Body of pancreas (tissue), 4 donors: ENCODE measurements around the gene ATP8B4. TPM values are rescaled to one million over a fixed set of nuclear protein-coding genes. Genes with fewer than 3 reads are reported as not detected.

Experiments
- ATAC-seq: fragments of 150-250 bp; one replicate; pipeline ENCODE4 v1.9.1; 2016
- DNase-seq, 4 donors: peaks; one replicate each; pipeline ENCODE4 v3.0.0-alpha.2; 2019
- H3K27ac ChIP-seq, 4 donors: fragments of 200-600 bp; sonication (generic); 1 replicate in 3 of 4; 2 replicates in 1 of 4; pipeline versions ENCODE4 v1.5.1 to v1.6.1; 2016 to 2019; ENCODE audit warnings: mild to moderate bottlenecking in 1 of 4, mixed read lengths in 1 of 4, moderate library complexity in 1 of 4
- H3K27me3 ChIP-seq, 2 donors: fragments of 200-600 bp; sonication (generic); one replicate each; pipeline ENCODE4 v1.6.0; 2016; ENCODE audit warnings: mild to moderate bottlenecking in 1 of 2
- H3K36me3 ChIP-seq, 2 donors: fragments of 200-600 bp; sonication (generic); replicated peaks in 1 of 2; 2 replicates each; pipeline ENCODE4 v1.5.1; 2016; ENCODE audit warnings: low read depth in 2 of 2; ENCODE audit not compliant: insufficient read depth in 1 of 2
- H3K4me1 ChIP-seq: fragments of 200-600 bp; sonication (generic); one replicate; pipeline ENCODE4 v1.6.0; 2016
- H3K4me3 ChIP-seq, 2 donors: fragments of 200-600 bp; sonication (generic); 1 replicate in 1 of 2; 2 replicates in 1 of 2; pipeline ENCODE4 v1.5.1; 2016 to 2019
- H3K9me3 ChIP-seq, 3 donors: fragments of 200-600 bp; sonication (generic); 1 replicate in 2 of 3; 2 replicates in 1 of 3; pipeline ENCODE4 v1.5.1; 2016
- CTCF ChIP-seq, 7 experiments: fragments of 450-650 bp in 4 of 7; fragments of 200-600 bp in 3 of 7; sonication (generic) in 3 of 7; IDR thresholded peaks; one replicate each; pipeline ENCODE4 v1.5.1; 2016 to 2019; ENCODE audit warnings: antibody characterized with exemption in 7 of 7
- POLR2A ChIP-seq, 3 donors: fragments of 450-650 bp; IDR thresholded peaks; one replicate each; pipeline ENCODE4 v1.6.1; 2016; ENCODE audit warnings: antibody characterized with exemption in 3 of 3, mild to moderate bottlenecking in 2 of 3
- WGBS, 2 donors: methylation state at CpG; one replicate each; pipeline ENCODE4 v1.1.5; 2017; 5-methylcytosine and 5-hydroxymethylcytosine counted together
- intact Hi-C: fragments of 100-400 bp; cut with DNase I; formaldehyde crosslinking; loops from one replicate; pipeline ENCODE4 v1.15.1; 2023
- total RNA-seq, 2 donors: library from RNA; depleted of rRNA; stranded (reverse); fragments of >200 nt; gene quantifications; one replicate each; pipeline ENCODE4 v1.1.0, GENCODE V29; 2016

ATP8B4 gene
- total RNA-seq, 2 donors from 2014 or later, result 3.1 to 6.6 TPM

DNA sequence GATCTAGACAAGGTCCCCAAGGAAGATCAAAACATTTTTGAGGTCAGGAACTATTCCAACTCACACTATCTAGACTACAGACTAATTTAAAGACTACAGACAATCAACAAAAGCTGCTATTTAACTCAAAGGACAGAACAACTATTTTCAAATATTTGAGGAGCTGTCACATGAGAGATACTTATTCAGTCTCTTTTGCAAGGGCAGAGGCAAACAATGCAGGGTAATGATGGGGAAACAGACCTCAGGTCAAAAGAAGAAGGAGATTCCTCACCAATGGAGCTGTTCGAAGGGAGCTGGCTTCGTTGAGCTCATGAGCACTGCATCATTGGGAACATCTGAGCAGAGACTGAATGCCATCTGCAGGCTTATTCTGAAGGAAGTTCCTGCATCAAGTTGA is 266.3 kb downstream of the ATP8B4 start:
- H3K27ac ChIP-seq, result no peak overlapping the region
- DNase-seq, result no peak
- no peaks in the 10 kb centered on the region for H3K36me3 ChIP-seq
- WGBS, 2 donors, result 29 to 55% methylated on average over 2 of the region's 2 CpGs
- intact Hi-C loops, result no loop called here
- no peak overlapping the region for H3K4me3 ChIP-seq
- no peaks in the 10 kb centered on the region for H3K4me1 ChIP-seq
- no peak for TF ChIP-seq CTCF (IDR thresholded peaks at IDR 0.05)
- no peak for TF ChIP-seq POLR2A (IDR thresholded peaks at IDR 0.05)
- H3K27me3 ChIP-seq, result no peaks in the 10 kb centered on the region
- H3K9me3 ChIP-seq, result peaks cover 0 to 8% (median 0%) of the 10 kb centered on the region in 3 donors
- ATAC-seq, result no peak

- H3K36me3 ChIP-seq, result no peaks in the 10 kb centered on the region
- WGBS, 2 donors, result 57 to 70% methylated on average over 2 of the region's 2 CpGs
- TF ChIP-seq CTCF (IDR thresholded peaks at IDR 0.05), result no peak
- TF ChIP-seq POLR2A (IDR thresholded peaks at IDR 0.05), result no peak
- DNase-seq (no peak), ATAC-seq (no peak)
- intact Hi-C loops, result no loop called here
- peaks cover 0 to 8% (median 0%) of the 10 kb centered on the region in 3 donors for H3K9me3 ChIP-seq
- no peak overlapping the region for H3K4me3 ChIP-seq
- H3K4me1 ChIP-seq, result no peaks in the 10 kb centered on the region
- H3K27me3 ChIP-seq, result no peaks in the 10 kb centered on the region
- no peak overlapping the region for H3K27ac ChIP-seq
These were observed 270.2 kb downstream of the ATP8B4 start for GRCh38 chr15:49848807-49849206.

- Histone ChIP-seq H3K36me3 (no peaks in the 10 kb centered on the region), H3K9me3 (peaks cover 0 to 8% (median 0%) of the 10 kb centered on the region in 3 donors), H3K27me3 (no peaks in the 10 kb centered on the region), H3K4me1 (no peaks in the 10 kb centered on the region), H3K4me3 (no peak overlapping the region), H3K27ac (no peak overlapping the region)
- WGBS, 2 donors, result 39 to 55% methylated on average over 2 of the region's 2 CpGs
- ATAC-seq, result no peak
- TF ChIP-seq POLR2A (IDR thresholded peaks at IDR 0.05) (no peak), CTCF (IDR thresholded peaks at IDR 0.05) (no peak)
- DNase-seq, result no peak
- intact Hi-C loops, result no loop called here
These were observed 270.7 kb downstream of the ATP8B4 start for GRCh38 chr15:49848282-49848724.

- no peak for TF ChIP-seq CTCF (IDR thresholded peaks at IDR 0.05)
- TF ChIP-seq POLR2A (IDR thresholded peaks at IDR 0.05), result no peak
- Histone ChIP-seq H3K27me3 (no peaks in the 10 kb centered on the region), H3K4me3 (no peak overlapping the region), H3K27ac (no peak overlapping the region), H3K4me1 (no peaks in the 10 kb centered on the region), H3K9me3 (peaks cover 0 to 8% (median 0%) of the 10 kb centered on the region in 3 donors), H3K36me3 (no peaks in the 10 kb centered on the region)
- ATAC-seq (no peak), DNase-seq (no peak)
- intact Hi-C loops, result no loop called here
- WGBS, 2 donors, result 67 to 76% methylated on average over 5 of the region's 5 CpGs
These were observed 271.4 kb downstream of the ATP8B4 start for GRCh38 chr15:49847423-49848281.

- TF ChIP-seq CTCF (IDR thresholded peaks at IDR 0.05) (no peak), POLR2A (IDR thresholded peaks at IDR 0.05) (no peak)
- WGBS, 2 donors, result 29 to 33% methylated on average over 7 of the region's 7 CpGs
- no peaks in the 10 kb centered on the region for H3K36me3 ChIP-seq
- DNase-seq (no peak), ATAC-seq (no peak)
- H3K9me3 ChIP-seq, result no peaks in the 10 kb centered on the region
- no peaks in the 10 kb centered on the region for H3K27me3 ChIP-seq
- no peaks in the 10 kb centered on the region for H3K4me1 ChIP-seq
- intact Hi-C loops, result no loop called here
- no peak overlapping the region for H3K27ac ChIP-seq
- H3K4me3 ChIP-seq, result no peak overlapping the region
These were observed 274.6 kb downstream of the ATP8B4 start for GRCh38 chr15:49844390-49844789.
